Cardiac fibroblast (primary cell): ENCODE results near the gene SETD2.

Experiments
- DNase-seq, 2 donors: peaks; one replicate each; pipeline versions ENCODE4 v3.0.0 to v3.0.0-alpha.2; 2010; ENCODE audit warnings: low read depth in 2 of 2
- H3K4me3 ChIP-seq, 2 donors: replicated peaks in 1 of 2; 1 replicate in 1 of 2; 2 replicates in 1 of 2; pipeline ENCODE4 v1.5.1; 2011; ENCODE audit warnings: low read depth in 2 of 2, low read length in 2 of 2, mild to moderate bottlenecking in 2 of 2, moderate library complexity in 1 of 2
- TF ChIP-seq, protein P1 (sequence below): IDR thresholded peaks from one replicate; pipeline ENCODE4 v1.5.1; 2011; ENCODE audit warnings: low read depth, mild to moderate bottlenecking, low read length, inconsistent platforms

Gene SETD2

DNA sequence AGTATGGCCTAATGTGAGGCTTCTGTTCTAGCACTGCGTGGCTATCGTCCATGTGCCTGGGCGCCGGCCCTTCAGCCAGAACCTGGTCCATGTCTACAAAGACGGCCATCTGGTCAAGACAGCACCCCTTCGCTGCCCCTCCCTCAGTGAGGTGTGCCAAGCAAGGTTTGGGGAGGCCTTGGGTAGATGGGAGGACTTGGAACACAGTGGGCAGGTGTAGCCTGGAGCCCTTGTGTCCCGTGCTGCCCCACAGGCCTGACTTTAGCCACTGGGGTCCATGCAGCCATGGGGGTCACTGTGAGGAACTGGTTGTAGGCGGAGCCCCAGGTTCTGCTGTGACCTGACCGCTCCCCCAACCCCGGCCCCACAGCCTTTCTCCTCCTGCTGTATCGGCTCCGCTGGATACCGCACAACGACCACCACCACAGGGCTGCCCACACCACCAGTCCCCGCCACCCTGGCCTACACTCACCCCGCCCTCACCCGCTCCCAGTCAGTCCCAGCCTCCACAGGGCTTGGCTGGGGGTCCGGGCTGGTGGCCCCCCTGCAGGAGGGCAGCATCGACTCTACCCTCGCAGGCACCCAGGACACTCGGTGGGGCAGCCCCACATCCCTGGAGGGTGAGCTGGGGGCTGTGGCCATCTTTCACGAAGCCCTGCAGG, 167.9 kb downstream of the SETD2 start:
- TF ChIP-seq, protein P1, sequence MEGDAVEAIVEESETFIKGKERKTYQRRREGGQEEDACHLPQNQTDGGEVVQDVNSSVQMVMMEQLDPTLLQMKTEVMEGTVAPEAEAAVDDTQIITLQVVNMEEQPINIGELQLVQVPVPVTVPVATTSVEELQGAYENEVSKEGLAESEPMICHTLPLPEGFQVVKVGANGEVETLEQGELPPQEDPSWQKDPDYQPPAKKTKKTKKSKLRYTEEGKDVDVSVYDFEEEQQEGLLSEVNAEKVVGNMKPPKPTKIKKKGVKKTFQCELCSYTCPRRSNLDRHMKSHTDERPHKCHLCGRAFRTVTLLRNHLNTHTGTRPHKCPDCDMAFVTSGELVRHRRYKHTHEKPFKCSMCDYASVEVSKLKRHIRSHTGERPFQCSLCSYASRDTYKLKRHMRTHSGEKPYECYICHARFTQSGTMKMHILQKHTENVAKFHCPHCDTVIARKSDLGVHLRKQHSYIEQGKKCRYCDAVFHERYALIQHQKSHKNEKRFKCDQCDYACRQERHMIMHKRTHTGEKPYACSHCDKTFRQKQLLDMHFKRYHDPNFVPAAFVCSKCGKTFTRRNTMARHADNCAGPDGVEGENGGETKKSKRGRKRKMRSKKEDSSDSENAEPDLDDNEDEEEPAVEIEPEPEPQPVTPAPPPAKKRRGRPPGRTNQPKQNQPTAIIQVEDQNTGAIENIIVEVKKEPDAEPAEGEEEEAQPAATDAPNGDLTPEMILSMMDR, result no peak
- no peak for DNase-seq
- no peak overlapping the region for H3K4me3 ChIP-seq

DNA sequence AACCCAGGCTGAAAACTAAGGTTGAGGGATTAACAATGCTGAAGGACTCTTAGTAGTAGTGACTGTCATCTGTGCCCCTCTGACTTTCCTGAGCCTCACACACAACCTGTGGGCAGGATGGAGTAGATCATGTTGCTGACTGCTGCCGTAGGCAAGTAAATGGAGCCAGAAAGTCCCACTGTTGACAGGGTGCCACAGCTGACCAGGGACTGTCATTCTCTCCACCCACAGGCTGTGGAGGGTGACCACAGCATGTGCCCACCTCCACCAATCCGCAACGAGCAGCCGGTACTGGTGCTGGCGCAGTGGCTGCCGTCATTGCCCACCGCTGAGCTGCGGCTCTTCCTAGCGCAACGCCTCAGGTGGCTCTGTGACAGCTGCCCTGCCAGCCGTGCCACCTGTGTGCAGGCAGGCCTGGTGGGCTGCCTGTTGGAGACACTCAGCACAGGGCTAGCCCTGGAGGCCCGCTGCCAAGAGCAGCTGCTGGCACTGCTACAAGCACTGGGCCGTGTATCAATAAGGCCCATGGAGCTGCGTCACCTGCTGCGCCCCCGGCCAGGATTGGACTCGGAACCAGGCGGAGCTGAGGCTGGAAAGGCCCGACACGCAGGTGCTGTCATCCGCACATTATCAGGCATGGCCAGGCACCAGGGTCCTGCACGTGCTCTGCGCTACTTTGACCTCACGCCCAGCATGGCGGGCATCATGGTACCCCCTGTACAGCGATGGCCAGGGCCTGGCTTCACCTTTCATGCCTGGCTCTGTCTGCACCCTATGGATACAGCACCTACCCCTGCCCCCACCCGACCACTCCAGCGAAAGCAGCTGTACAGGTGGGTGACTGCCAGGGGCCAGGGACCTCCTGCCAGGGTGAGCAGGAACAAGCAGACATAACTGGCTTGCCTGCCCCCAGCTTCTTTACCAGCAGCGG, 168.8 kb downstream of the SETD2 start:
- no peak overlapping the region for H3K4me3 ChIP-seq
- DNase-seq, result no peak
- TF ChIP-seq, protein P1, result no peak

DNA sequence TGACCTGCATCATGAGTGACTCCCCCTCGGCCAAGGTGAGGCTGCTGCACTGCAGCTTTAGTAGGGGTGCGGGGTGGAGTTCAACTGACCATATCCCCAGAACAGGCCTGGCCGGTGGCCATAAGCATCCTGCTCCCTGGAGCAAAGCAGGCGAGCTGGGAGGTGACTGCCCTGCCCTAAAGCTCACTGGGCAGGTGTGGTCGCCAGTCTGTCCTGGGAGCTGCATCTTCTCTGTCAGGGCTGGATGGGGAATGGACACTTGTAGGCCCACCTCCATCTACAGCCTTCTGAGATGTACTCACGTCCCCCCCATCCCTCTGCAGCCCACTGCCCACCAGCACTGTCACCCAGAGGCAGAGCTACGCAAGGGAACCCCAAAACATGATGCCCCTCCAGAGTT, 169.9 kb downstream of the SETD2 start:
- H3K4me3 ChIP-seq, result no peak overlapping the region
- no peak for DNase-seq
- TF ChIP-seq, protein P1, result no peak

DNA sequence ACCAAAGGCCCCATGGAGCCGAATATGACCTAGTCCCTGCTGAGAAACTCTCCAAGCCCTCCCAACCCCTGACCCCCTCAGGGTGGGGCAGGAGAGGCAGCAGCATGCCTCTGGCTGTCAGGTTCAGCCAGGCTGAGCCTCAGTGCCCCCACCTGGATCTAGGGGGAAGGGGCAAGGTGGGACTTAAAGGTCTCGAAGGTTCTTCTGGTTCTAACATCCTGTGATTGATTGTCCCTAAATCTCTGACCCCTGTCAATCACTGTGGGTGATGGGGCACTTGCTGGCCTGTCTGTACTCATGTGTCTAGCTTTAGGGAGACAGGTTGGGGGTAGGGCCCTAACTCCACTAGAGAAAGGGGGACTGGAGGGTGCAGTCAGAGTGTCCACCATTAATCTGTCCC, 170.6 kb downstream of the SETD2 start:
- TF ChIP-seq, protein P1, result no peak
- no peak overlapping the region for H3K4me3 ChIP-seq
- no peak for DNase-seq

DNA sequence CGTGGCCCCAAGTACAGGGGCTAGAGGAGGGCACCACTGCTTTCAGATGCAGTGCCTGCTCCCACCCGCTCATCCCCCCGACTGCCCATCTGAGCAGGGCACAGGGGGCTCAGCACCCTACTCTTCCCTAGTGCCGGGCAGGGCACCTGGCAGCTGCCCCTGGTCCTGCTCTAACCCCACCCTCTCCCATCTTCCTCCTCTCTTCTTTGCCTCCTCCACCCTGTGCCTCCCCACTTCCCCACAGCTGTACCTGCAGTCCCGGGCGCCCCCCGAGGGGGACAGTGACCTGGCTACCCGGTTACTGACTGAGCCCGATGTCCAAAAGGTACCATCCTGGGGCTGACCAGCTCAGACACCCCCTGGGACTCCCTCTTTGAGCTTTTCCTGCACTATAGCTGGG, 171.7 kb downstream of the SETD2 start:
- TF ChIP-seq, protein P1, result no peak
- H3K4me3 ChIP-seq, result no peak overlapping the region
- no peak for DNase-seq

DNA sequence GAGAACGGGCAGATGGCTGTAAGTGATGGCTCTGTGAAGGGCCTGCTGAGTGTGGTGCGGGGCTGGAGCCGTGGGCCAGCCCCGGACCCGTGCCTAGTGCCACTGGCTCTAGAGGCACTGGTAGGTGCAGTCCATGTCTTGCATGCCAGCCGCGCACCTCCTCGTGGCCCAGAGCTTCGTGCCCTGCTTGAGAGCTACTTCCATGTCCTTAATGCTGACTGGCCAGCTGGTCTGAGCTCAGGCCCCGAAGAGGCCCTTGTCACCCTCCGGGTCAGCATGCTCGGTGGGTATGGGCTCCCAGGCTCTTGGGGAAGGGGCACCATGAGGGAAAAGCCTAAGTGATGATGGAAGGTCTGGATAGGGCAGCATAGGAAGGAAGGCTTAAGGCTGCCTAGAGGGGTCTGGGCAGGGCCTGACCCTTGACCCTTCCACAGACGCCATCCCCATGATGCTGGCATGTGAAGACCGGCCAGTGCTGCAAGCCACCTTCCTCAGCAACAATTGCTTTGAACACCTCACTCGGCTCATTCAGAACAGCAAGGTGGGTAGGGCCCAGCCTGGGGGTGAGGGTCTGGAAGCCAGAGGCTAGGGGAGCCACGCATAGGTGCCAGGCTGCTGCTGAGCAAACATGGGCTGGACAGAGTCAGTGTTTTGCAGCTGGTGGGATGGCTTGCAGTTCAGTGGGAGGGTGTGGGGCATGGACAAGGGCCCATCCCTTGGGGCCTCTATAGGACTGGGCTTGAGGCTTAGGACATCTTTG, 172.3 kb downstream of the SETD2 start:
- no peak overlapping the region for H3K4me3 ChIP-seq
- DNase-seq, result no peak
- TF ChIP-seq, protein P1, result no peak
